T-helper 2 cell (primary cell): ENCODE data around the gene PACSIN2.
"Not testable (repeated sequence)": the region's sequence is repeated elsewhere in the genome, so short reads cannot be mapped to it uniquely, and the experiment has no call there.

Experiments
- DNase-seq, 5 experiments: peaks; one replicate each; pipeline versions ENCODE4 v3.0.0 to v3.0.0-alpha.2; 2012 to 2022

Gene PACSIN2

DNA sequence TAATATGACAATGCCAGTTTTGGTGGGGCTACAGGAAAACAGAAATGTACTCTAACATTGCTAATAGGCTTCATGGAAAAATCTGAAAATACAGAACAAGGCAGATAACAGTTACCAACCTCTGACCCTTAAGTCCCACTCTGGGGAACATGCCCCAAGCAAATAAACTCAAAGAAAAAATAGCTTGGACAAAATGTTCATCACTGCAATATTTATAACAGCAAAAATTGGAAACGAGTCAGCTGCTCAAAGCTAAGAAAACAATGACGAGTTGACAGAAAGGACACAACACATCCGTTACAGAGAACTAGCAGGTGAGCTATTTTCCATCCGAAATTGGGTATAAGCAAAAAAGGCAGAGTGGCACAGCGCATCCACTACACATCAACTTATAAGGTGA lies 70.5 kb downstream of the PACSIN2 start:
- DNase-seq: no peak

DNA sequence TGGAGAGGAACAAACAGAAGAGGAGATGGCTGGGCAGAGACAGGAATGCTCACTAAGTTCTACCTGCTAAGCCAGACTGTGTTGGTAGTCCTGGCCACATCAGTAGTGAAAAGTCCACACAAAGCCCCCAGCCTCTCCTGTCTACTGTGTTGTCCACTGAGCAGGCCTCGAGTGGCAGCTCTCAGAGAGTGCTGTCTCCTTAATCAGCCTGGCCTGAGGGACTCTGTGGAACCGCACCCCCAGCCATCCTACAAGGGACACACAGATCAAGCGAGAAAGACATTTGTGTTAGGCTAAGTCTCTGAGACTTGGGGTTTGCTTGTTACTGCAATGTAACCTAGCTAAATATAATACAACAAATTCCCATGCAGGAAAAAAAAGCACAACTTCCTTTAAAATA lies 71.0 kb downstream of the PACSIN2 start:
- DNase-seq: no peak

DNA sequence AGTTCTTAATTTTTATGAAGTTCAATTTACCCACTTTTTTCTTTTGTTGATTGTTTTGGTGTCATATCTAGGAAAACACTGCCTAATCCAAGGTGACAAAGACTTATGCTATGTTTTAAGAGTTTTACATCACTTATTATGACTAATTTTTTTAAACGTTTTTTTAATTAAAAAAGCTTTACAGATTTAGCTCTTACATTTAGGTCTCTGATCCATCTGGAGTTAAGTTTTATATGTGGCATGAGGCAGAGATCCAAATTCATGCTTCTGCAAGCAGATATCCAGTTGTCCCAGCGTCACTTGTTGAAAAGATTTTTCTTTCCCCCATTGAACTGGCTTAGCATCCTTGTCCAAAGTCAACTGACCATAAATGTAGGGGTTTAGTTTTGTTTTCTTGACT lies 72.6 kb downstream of the PACSIN2 start:
- no peak for DNase-seq

DNA sequence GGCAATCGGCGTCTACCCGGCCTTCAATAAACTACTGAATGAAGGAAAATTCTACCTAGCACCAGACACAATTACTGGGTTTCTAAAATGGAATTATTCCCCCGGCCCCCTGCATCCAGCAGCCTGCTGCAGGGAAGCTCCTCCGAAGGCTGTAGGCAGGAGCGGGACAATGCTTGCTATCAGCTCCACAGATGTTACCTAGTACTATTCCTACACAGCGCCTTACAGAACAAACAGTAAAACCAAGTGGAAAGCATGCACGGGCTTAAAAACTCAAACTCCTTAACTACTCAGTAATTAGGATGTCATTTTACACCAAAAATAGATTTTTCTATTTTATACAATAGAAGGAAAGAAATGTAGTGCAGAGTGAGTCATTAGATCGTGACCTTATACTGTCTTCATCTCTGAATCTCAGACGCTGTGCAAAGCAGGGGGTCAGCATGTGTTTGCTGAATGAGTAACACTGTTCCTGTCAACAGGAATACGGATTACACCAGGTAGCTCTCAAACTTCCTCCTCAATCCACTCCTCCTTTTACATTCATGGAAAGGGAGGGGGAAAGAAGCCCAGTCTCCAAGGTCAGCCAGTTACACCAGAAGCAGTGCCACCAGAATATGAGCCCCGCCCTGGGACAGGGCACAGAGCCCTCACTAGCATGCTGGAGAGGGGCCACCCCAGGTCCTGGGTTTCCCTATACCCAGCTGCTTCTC lies 74.9 kb downstream of the PACSIN2 start:
- DNase-seq: no peak

DNA sequence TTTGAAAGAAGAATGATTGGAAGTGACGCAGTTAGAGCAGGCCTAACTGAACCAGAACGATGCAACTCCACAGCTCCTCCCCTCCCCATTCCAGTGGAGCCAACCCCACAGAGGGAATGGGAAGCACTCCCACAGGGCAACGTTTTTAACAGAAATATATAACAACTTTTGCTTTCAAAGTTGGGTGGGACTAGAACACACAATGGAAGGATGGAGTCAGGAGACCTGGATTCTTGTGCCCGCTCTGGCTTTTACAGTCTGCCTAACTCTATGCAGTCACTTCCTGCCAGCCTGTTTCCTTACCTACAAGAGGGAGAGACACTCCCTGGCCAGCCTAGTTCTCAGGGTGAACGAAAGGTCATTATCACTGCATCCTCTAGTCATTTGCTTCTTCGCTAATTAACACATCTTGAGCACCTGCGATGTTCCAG lies 75.5 kb downstream of the PACSIN2 start:
- DNase-seq: no peak

DNA sequence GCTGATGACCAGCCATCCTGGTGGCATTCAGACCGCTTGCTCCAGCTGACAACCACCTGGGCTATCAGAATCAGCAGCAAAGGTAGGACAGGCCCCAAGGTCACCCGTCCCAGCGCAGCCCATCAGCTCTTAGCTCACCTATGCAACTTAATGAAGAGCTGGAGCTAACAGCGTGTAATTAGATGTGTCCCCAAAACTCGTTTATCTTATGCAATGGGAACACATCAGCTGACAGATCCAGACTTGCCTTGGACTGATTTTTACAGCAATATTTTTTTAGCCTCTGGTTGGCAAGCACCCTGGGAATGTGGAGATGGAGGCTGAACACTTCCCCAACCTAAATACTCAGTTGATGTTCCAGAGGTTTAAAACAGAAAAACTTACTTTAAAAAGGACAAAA lies 76.0 kb downstream of the PACSIN2 start:
- DNase-seq: no peak

DNA sequence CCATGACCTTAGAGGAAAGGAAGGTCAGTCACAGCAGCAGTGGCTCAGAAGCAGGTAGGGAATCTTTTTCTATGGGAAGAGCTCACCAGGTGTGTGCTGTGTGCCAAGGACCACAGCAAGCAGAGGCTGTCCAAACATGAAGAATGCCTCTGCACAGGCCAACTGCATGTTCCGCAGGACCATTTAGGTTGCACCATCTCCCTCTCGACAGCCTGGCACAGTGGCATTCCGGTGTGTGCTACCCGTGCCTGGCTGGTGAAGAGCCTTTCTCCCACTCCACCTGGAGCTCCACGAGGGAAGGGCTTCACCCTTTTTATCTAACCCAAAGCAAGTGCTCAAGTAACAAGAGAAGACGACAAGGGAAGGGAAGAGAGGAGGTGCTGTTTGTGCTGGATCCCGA lies 76.5 kb downstream of the PACSIN2 start:
- DNase-seq: no peak

DNA sequence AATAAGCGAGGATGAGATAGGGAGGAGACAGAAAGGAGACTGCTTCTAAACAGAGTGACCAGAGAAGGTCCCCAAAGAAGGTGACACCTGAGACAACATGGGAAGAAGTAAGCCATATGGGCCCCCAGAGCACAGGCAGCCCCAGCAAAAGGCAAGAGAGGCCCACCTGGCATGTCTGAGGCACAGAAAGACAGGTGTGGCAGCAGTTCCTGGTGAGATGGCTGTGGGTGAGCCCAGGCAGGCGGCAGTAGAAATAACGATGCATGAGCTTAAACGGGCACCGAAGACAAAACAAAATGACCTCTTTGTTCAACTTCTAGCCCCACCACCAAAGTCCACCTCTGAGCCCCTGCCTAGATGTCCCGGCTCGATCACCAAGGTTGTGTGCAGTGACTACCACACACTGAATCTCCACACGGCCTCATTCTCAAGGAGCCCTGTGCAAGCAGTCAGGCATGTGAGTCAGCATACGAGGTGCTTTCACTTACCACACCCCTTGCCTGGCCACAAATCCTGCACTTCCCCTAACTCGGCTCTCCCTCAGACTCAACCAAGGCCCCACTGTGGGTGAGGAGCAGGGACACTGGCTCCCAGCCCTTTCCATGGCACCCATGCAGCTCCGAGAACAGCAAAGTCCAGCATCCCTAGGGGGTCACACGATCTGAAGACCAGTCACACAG lies 77.6 kb downstream of the PACSIN2 start:
- DNase-seq: peak in 1 of 5 experiments; percentile 42

DNA sequence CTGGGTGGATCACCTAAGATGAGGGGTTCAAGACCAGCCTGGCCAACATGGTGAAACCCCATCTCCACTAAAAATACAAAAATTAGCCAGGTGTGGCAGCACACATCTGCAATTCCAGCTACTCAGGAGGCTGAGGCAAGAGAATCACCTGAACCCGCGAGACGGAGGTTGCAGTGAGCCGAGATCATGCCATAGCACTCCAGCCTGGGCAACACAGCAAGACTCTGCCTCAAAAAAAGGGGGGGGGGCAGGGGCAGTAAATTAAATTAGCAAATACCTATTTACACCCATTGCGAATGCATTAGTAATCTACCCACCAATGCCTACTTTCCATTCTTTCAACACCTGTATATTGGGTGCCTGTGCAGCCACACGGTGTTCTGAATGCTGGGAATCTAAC lies 78.3 kb downstream of the PACSIN2 start:
- not testable (repeated sequence) for DNase-seq

DNA sequence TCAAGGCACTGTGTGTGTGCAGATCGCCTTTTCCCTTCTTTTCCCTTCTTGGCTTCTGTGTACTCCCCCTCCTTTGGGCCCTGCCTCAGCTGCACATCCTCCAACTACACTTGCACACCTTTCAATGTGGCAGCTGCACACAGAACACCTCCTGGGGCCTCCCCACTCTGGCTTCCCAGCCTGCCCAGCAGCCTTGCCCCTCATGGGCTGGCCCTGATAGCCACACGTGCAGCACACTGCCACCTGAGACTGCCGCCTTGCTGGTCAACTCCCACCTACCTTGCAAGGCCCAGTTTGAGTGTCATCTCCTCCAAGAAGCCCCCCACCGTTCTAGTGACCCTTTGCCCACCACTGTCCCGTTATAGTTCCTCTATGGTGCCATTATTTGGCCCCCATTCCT lies 80.6 kb downstream of the PACSIN2 start:
- DNase-seq: no peak

DNA sequence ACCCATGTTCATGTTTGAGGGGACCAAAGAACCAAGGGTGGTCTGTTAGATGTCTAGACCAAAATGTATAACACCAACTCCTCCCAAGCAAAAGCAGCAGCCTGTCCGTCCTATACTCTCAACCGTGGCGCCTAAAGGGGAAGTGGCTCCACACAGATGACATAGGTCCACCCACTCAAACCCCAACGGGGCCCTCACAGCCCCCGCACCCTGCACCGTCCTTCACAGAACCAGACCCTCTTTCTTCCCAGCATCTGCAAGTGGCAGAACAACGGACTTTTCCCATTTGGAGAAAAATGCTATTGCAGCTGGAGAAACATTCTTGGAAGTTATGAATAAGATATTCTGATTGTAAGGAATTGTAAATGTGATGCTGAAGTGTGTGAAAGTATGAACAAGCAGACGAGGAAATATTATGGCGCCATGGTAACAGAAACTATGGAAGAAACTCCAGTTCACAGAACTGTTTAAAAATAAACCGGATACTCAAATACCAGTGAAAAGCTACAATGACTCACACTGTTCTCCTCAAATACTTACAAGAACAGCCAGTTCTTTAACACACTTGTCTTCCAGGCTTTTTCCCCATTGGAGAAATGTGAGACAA lies 81.4 kb downstream of the PACSIN2 start:
- DNase-seq: peak in 1 of 5 experiments; percentile 29

DNA sequence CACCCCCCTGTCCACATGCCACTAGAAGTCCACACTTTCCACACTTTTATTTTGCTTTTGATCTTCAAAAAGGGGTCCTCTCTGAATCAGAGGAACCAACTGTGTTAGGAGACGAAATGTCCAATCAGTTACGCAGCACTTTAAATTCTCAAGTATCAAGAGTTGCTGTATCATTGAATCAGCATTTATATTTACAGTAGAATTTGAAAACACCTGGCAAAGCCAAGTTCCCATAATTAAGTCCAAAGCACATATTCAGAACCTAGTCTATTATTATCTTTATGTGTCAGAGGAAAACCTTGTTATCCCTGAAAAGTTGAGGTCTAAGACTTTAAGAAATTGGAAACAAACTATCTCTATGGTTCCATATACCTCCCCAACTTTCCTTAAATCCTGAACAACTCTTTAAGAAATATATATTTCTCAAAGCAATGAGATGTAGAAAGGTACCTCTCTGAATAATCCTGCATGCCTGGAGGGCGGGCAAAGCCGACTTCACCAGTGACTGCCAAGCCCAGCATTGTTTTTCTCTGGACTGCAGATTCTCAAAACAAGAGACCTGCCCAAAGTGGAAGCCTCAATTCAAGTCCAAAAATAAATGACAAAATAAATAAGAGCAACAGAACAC lies 82.0 kb downstream of the PACSIN2 start:
- no peak for DNase-seq

DNA sequence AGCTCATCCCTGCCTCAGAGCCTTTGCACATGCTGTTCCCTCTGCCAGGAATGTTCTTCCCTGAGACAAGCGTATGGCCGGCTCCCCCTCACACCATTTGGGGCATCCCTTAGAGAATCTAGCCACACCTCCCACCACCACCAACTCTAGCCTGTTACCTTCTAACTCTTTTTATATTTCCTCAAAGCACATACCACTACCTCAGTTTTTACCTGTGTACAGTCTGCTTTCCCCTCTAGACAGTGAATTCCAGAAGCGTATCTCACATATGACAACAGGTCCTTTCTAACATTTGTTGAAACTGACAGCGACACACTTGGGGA lies 82.8 kb downstream of the PACSIN2 start:
- DNase-seq: no peak

DNA sequence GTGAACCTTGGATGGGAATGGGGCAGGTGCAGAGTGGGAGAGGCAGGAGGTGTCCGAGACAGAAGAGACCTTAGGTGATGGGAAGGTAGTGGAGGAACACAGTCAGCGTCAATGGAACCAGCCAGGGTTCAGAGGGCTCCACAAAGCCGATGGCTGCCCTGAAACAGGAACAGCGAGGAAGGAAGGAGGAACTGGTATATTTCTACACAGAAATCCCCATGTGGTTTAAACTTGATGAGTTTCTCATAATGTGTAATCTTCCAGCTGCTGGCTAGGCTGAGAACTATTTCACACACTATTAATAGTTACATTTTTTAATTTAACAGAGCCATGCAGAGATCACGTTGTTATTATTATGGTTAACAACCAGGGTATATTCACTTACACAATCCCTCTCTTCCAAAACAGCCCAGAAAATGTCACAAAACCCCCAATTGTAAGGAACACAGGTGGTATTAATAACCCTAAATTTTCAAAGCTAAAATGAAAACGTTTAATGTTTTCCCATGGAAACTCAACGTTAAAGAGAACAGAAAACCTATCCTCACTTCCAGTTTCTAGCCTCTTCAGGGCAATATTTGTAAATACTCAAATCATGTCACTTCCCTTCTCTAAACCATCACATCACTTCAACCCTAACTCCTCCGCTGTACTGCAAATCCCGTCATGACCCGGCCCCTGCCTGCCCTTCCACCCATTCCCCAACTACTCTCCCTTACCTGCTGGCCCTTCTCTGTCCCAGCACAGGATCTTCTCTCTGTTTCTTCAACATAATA lies 83.3 kb downstream of the PACSIN2 start:
- DNase-seq: no peak

DNA sequence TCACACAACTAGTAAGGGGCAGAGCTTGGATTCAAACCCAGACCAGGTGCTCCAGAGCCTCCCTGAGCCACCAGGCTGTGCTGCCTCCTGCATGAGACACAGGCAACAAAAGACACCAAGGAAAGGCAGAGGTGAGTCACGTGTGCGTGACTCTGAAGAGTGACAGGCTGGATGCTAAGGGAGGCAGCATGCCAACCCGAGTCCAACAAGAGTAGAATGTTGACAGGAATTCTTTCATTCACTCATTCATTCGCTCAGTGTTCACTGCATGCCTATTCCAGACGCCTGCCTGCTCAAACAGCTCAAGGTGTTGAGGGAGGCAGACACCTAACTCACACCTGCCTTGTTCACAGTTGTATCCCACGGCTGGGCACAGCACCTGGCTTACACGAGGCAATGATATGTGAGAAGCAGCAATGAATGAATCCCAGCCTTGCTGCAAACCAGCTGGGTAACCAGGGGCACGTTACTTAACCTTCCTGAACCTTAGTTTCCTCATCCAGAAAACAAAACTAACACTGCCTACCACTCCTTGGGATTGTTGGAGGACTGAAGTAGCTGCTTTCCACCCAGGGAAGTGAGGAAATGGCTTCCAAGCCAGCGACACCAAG lies 84.0 kb downstream of the PACSIN2 start:
- no peak for DNase-seq

DNA sequence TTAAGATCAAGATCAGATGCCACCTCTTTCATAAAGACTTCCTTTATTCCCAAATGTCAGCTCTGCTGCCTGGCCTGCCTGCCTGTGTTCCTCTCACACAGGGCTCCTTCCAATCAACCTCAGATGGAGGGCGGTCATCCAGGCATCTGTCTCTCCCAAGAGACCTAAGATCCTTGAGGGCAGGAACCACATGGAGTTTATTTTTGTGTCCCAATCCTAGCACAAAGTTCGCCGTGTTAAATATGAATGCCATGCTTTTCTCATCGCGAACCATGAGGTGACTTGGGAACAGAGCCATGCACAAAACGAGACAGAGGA lies 85.2 kb downstream of the PACSIN2 start:
- no peak for DNase-seq

DNA sequence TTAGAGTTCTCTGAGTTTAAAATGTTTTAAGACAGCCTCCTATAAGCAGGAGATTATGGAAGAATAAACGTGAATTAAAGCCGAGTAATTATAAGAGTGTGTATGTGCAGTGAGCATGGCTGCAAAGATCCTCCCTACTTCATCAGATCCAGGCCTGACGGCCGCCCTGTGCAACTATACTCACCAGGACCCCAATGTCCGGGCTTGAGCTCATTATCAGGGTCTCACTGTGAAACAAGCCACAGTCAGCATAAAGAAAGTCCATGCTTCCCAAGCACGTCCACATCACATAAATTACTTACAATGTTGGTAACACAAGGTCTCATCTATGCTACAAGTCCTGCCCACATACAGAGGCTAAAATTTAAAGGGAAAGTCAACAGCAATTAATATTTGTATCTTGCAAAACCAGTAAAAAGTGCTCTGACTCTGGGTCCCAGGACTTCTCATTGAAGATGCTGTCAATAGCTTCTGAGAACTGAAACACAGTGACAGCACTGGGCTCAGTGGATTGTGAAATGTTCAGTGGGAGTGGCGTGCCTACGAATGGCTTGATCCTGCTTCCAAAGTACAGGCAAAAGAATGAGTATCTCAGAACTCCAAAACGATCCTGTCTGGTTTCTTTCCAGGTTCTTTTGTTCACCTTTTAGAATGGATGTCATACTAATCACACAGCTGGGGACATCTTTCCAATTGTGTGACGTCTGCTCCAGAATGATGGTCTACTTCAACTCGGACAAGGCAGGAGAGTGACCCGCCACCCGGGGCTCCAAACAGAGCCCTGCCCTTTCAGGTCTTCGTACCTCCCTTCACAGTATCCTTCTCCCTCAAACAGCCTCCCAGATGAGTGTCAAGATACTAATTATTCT lies 85.7 kb downstream of the PACSIN2 start:
- DNase-seq: no peak

DNA sequence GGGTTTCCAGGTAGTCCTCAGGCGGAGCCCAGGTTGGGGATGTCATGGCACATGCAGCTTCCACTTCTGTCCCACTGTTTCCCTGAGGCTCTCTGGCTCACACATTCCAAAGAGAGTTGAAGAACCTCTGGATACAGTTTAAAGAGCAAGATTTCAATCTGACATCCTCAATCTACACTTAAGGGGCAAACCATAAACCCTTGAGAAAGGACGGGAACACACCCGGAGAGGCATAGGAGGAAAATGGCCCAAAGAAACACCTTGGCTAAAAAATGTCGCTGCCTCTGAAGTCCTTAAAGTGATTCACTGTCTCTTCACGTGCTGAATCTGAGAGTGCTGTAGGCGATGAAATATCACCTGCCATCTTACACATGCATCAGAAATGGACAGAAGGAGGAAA lies 87.0 kb downstream of the PACSIN2 start:
- DNase-seq: no peak

DNA sequence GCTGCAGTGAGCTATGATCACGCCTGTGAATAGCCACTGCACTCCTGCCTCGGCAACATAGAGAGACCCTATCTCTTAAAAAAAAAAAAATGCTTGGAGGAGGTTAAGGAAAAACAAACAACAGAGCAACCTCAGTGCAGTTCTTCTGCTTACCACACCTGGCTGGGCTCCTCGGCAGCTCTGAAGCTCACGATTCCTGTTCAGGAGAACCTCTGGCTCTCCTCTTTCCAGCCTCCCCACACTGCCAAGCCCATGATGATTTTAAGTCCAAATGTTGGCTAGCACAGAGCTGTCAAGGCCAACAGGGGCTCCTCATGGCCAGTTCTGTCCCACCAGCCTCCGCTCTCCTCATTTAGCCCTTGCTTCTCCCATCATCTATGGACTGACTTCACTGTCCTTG lies 88.2 kb downstream of the PACSIN2 start:
- no peak for DNase-seq

DNA sequence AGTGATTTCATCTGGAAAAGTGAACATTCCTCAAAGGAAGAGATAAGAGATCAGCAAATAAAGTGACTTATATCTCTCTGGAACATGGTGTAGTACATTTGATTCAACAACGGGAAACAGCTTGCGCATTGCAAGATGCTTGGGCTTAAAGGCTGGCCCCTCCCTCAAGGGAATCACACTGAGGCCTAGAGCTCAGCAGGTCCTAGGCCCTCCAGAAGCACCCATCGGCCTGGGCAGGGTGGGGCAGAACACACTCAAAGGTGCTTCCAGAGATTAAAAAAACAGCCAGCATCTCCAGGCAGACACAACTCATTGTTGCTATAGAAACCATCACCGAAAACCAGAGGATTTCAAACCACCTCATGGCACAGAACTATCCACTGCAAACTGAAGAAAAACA lies 88.8 kb downstream of the PACSIN2 start:
- DNase-seq: no peak

DNA sequence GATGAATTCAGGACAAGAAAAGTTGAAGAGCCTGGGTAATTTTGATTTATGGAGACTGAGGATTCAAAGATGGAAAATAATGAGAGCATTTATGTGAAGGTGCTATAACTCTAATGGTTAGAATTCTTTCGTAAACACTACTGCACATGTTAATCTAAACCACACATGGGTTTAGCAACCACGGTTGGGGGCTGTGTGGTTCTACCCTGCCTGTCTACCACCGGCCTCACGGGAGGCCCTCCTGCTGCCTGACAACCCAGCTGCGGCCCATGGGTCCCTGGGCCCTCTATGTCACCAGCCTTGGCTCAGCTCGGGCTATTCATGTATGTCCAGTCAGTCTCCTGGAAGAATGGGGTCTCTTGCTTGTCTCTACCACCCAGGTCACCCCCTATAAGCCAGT lies 89.4 kb downstream of the PACSIN2 start:
- no peak for DNase-seq

DNA sequence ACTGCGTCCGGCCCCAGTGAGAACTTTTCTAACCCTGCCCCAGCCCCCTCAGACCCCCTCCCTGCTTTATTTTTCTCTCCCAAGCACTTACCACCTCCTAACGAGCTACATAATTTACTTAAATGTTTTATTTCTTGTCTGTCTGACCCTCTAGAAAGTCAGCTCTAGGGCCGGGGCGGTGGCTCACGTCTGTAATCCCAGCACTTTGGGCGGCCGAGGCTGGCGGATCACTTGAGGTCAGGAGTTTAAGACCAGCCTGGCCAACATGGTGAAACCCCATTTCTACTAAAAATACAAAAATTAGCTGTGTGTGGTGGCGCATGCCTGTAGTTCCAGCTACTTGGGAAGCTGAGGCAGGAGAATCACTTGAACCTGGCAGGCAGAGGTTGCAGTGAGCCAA lies 89.9 kb downstream of the PACSIN2 start:
- not testable (repeated sequence) for DNase-seq
